Osteocyte (in vitro differentiated cells): ENCODE measurements around the gene MICALL2. TPM values are rescaled to one million over a fixed set of nuclear protein-coding genes. Genes with fewer than 3 reads are reported as not detected.

ENCODE experiments used
- DNase-seq: peaks from one replicate; pipeline ENCODE4 v3.0.0; 2021; ENCODE audit warnings: mixed read lengths; ENCODE audit not compliant: unreplicated experiment; ENCODE audit errors: extremely low spot score
- H3K27ac Mint-ChIP-seq: one replicate; pipeline ENCODE4 v1.8.0; 2021; ENCODE audit warnings: mild to moderate bottlenecking, mixed read lengths; ENCODE audit not compliant: unreplicated experiment
- H3K27me3 Mint-ChIP-seq: one replicate; pipeline ENCODE4 v1.8.0; 2021; ENCODE audit warnings: mixed read lengths; ENCODE audit not compliant: unreplicated experiment
- H3K36me3 Mint-ChIP-seq: one replicate; pipeline ENCODE4 v1.8.0; 2021; ENCODE audit warnings: mixed read lengths; ENCODE audit not compliant: unreplicated experiment
- H3K4me1 Mint-ChIP-seq: one replicate; pipeline ENCODE4 v1.8.0; 2021; ENCODE audit warnings: mixed read lengths; ENCODE audit not compliant: unreplicated experiment
- H3K4me3 Mint-ChIP-seq: one replicate; pipeline ENCODE4 v1.8.0; 2021; ENCODE audit warnings: mild to moderate bottlenecking, moderate library complexity, mixed read lengths; ENCODE audit not compliant: unreplicated experiment
- H3K9me3 Mint-ChIP-seq: one replicate; pipeline ENCODE4 v1.8.0; 2021; ENCODE audit warnings: mixed read lengths; ENCODE audit not compliant: unreplicated experiment
- total RNA-seq: library from RNA; stranded (reverse); gene quantifications from 2 replicates; pipeline ENCODE4 v1.2.1, GENCODE V29; 2021
- TF ChIP-seq, protein P1 (sequence below): fragments of 200-600 bp; sonication (generic); IDR thresholded peaks from 2 replicates; pipeline ENCODE4 v1.5.0; 2021; ENCODE audit warnings: antibody characterized with exemption, mild to moderate bottlenecking, moderate library complexity

MICALL2 gene
- total RNA-seq, 1 donor from 2014 or later: 63.1 TPM

GRCh38 chr7:1408466-1408865, 50.8 kb downstream of the MICALL2 start:
- TF ChIP-seq, protein P1, sequence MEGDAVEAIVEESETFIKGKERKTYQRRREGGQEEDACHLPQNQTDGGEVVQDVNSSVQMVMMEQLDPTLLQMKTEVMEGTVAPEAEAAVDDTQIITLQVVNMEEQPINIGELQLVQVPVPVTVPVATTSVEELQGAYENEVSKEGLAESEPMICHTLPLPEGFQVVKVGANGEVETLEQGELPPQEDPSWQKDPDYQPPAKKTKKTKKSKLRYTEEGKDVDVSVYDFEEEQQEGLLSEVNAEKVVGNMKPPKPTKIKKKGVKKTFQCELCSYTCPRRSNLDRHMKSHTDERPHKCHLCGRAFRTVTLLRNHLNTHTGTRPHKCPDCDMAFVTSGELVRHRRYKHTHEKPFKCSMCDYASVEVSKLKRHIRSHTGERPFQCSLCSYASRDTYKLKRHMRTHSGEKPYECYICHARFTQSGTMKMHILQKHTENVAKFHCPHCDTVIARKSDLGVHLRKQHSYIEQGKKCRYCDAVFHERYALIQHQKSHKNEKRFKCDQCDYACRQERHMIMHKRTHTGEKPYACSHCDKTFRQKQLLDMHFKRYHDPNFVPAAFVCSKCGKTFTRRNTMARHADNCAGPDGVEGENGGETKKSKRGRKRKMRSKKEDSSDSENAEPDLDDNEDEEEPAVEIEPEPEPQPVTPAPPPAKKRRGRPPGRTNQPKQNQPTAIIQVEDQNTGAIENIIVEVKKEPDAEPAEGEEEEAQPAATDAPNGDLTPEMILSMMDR: no peak
- Mint-ChIP-seq H3K27me3 (peaks cover 28% of the 10 kb centered on the region), H3K4me3 (no peak overlapping the region), H3K9me3 (no peaks in the 10 kb centered on the region), H3K4me1 (peaks cover 13% of the 10 kb centered on the region), H3K27ac (no peak overlapping the region), H3K36me3 (no peaks in the 10 kb centered on the region)
- DNase-seq: no peak

- Mint-ChIP-seq H3K4me1 (peaks cover 10% of the 10 kb centered on the region), H3K27me3 (peaks cover 30% of the 10 kb centered on the region), H3K9me3 (no peaks in the 10 kb centered on the region), H3K27ac (no peak overlapping the region), H3K36me3 (no peaks in the 10 kb centered on the region), H3K4me3 (no peak overlapping the region)
- DNase-seq: no peak
- TF ChIP-seq, protein P1: no peak
Observed at GRCh38 chr7:1407892-1408291, 51.4 kb downstream of the MICALL2 start.

DNA sequence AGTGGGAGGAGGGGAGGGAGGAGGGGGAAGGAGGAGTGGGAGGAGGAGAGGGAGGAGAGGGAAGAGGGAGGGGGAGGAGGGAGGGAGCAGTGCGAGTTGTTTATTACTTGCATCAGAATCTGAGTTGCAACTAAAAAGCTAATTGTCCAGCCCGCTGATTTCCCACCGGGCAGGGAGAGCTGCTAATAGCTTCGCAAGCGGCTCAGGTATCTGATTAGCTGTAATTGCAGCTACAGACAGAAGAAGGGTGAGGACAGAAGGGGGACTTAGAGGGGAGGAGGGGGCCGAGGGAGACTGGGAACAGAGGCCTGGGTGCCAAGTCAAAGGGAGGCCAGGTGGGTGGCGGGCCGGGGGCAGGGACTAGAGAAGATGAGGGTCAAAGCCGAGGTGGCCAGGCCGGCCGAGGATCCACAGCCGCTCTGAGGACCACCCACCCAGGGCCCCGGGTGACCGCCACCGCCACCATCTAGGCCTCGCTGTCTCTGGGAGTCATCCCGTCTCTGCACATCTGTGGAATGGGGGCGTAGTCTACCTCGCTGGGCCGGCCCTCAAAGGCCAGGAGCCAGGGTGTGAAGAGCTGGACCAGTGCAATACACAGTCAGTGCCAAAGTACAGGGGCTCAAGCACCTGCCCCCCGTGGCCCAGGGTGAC, 54.2 kb downstream of the MICALL2 start:
- no peak for DNase-seq
- H3K27ac Mint-ChIP-seq: no peak overlapping the region
- H3K9me3 Mint-ChIP-seq: peaks cover 5% of the 10 kb centered on the region
- H3K27me3 Mint-ChIP-seq: peaks cover 45% of the 10 kb centered on the region
- TF ChIP-seq, protein P1: no peak
- peaks cover 10% of the 10 kb centered on the region for H3K4me1 Mint-ChIP-seq
- no peak overlapping the region for H3K4me3 Mint-ChIP-seq
- H3K36me3 Mint-ChIP-seq: no peaks in the 10 kb centered on the region

DNA sequence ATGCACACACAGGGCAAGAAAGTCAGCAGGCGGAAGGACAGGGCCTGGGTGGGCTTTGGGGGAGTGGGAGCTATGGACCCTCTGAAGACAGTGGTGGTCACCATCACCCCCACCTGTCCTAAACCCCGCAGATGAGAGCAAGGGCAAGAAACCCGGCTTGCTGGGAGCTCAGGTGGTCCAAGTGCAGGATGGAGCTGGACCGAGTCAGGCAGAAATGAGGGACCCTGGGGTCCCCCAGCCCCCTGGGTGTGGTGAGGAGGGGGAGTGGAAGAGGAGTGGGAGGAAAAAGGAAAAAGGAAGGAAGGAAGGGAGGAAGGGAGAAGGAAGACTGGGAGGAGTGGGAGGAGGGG, 54.8 kb downstream of the MICALL2 start:
- DNase-seq: no peak
- Mint-ChIP-seq H3K9me3 (peaks cover 5% of the 10 kb centered on the region), H3K27me3 (peaks cover 42% of the 10 kb centered on the region), H3K36me3 (no peaks in the 10 kb centered on the region), H3K4me1 (peaks cover 10% of the 10 kb centered on the region), H3K4me3 (peak overlapping the region; percentile 55), H3K27ac (peak overlapping the region; percentile 45)
- TF ChIP-seq, protein P1: no peak

DNA sequence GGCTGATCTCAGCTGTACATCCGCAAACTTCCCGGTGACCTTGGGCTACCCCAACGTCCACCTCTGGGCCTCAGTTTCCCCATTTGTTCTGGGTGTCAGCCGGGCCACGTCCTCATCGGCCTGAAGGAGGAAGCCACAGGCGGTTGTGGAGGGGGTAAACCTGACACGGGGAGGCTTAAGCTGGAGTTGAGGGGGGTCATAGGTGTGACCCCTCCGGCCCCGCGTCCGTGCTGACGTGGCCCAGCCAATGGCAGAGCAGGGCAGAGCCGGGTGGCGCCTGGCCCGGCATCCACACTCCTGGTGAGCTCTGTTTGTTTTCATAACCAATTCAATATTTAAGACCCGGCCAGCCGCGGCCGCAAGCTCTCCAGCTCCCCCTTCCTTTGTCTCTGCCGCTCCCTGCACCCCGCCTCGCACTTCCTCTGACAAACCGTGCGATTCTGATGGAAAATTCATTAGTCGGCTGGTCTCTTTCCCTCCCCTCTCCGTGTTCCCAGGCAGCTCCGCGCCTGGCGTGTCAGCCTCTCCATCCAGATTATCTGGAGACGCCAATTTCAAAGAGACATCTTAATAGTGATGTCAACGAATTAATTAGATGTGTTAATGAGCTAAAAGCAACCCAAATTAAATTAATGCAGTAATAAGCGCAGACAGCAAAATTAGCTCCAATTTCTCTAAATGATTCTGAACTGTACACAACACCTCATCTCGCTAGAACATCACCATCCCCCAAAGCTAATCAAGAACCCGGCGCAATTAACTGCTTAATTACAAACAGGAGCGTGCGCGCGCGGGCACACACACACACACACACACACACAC, 55.4 kb downstream of the MICALL2 start:
- Mint-ChIP-seq H3K4me1 (peaks cover 10% of the 10 kb centered on the region), H3K36me3 (no peaks in the 10 kb centered on the region), H3K27me3 (peaks cover 43% of the 10 kb centered on the region), H3K27ac (peak overlapping the region; percentile 45), H3K4me3 (peak overlapping the region; percentile 55), H3K9me3 (peaks cover 5% of the 10 kb centered on the region)
- no peak for DNase-seq
- TF ChIP-seq, protein P1: peak; percentile 35
